Stimulated activated CD4-positive, alpha-beta T cell treated with anti-CD3 and anti-CD28 coated beads, TNF-alpha, amount 100 ng/mL, for 48 hours (primary cell): Measurements from ENCODE around the gene NEDD1.
A peak's percentile ranks its signal among the peaks of the same experiment; 100 is the strongest.

ENCODE experiments used
- DNase-seq, 3 donors: peaks; one replicate each; pipeline ENCODE4 v3.0.0-alpha.2; 2020; ENCODE audit warnings: low read depth in 3 of 3

The NEDD1 gene

GRCh38 chr12:96906849-96907670 lies at the start of gene NEDD1:
NEDD1 (plus strand) TSS chr12:96907257; CDS start chr12:96909760, 2,503 bp downstream.
- peak; percentile 60 to 74 (median 60) for DNase-seq

GRCh38 chr12:96858162-96858561 lies 48.9 kb upstream of the NEDD1 start:
- no peak for DNase-seq

GRCh38 chr12:96861656-96862055 lies 45.4 kb upstream of the NEDD1 start:
- no peak for DNase-seq

GRCh38 chr12:96862326-96862725 lies 44.7 kb upstream of the NEDD1 start:
- DNase-seq, result no peak

GRCh38 chr12:96864335-96864734 lies 42.7 kb upstream of the NEDD1 start:
- no peak for DNase-seq

GRCh38 chr12:96866801-96867590 lies 40.1 kb upstream of the NEDD1 start:
- DNase-seq, result no peak

GRCh38 chr12:96870946-96871345 lies 36.1 kb upstream of the NEDD1 start:
- DNase-seq, result no peak

- DNase-seq, result no peak
These were observed 34.1 kb upstream of the NEDD1 start for GRCh38 chr12:96872961-96873360.

- no peak for DNase-seq
These were observed 32.8 kb upstream of the NEDD1 start for GRCh38 chr12:96874211-96874610.

- DNase-seq, result no peak
These were observed 30.1 kb upstream of the NEDD1 start for GRCh38 chr12:96876966-96877365.

GRCh38 chr12:96878704-96879103 lies 28.4 kb upstream of the NEDD1 start:
- no peak for DNase-seq

GRCh38 chr12:96879301-96879700 lies 27.8 kb upstream of the NEDD1 start:
- no peak for DNase-seq

- no peak for DNase-seq
These were observed 26.8 kb upstream of the NEDD1 start for GRCh38 chr12:96880220-96880619.

GRCh38 chr12:96881608-96882007 lies 25.4 kb upstream of the NEDD1 start:
- DNase-seq, result no peak

- DNase-seq, result no peak
These were observed 24.2 kb upstream of the NEDD1 start for GRCh38 chr12:96882862-96883261.

GRCh38 chr12:96883571-96883970 lies 23.5 kb upstream of the NEDD1 start:
- no peak for DNase-seq

- DNase-seq, result no peak
These were observed 19.9 kb upstream of the NEDD1 start for GRCh38 chr12:96886998-96887677.

- DNase-seq, result no peak
These were observed 17.7 kb upstream of the NEDD1 start for GRCh38 chr12:96889273-96889933.

- no peak for DNase-seq
These were observed 16.7 kb upstream of the NEDD1 start for GRCh38 chr12:96890331-96890730.

GRCh38 chr12:96892104-96892503 lies 15.0 kb upstream of the NEDD1 start:
- no peak for DNase-seq

- no peak for DNase-seq
These were observed 9.6 kb upstream of the NEDD1 start for GRCh38 chr12:96897421-96897820.

- DNase-seq, result no peak
These were observed 5.9 kb upstream of the NEDD1 start for GRCh38 chr12:96901175-96901574.
